ENCODE measurements around the gene ZNF471. TPM values are rescaled to one million over a fixed set of nuclear protein-coding genes. Genes with fewer than 3 reads are reported as not detected.

Gene ZNF471
- total RNA-seq (10 to 100 TPM in 3 of 9 donors, 1 to 10 TPM in 6; 2.9 to 16.0 (median 6.9) TPM), polyA plus RNA-seq (1 to 10 TPM; 4.3 to 9.7 (median 6.4) TPM)
- long read RNA-seq, donor 1, full-length matches to known transcripts = 1 of 1 reads
- long read RNA-seq, donor 1, partial matches to known transcripts = 0 of 1 reads
- long read RNA-seq, donor 1, other reads (novel, unspliced or antisense) = 0 of 1 reads
- long read RNA-seq, donor 2, full-length matches to known transcripts = 1 of 1 reads
- long read RNA-seq, donor 2, partial matches to known transcripts = 0 of 1 reads
- long read RNA-seq, donor 2, other reads (novel, unspliced or antisense) = 0 of 1 reads
- long read RNA-seq, donor 3 = 0 reads
- long read RNA-seq, donor 4, full-length matches to known transcripts = 2 of 3 reads
- long read RNA-seq, donor 4, partial matches to known transcripts = 0 of 3 reads
- long read RNA-seq, donor 4, other reads (novel, unspliced or antisense) = 1 of 3 reads
- long read RNA-seq, donor 5, full-length matches to known transcripts = 3 of 3 reads
- long read RNA-seq, donor 5, partial matches to known transcripts = 0 of 3 reads
- long read RNA-seq, donor 5, other reads (novel, unspliced or antisense) = 0 of 3 reads
- long read RNA-seq, donor 6, full-length matches to known transcripts = 1 of 3 reads
- long read RNA-seq, donor 6, partial matches to known transcripts = 0 of 3 reads
- long read RNA-seq, donor 6, other reads (novel, unspliced or antisense) = 2 of 3 reads
- long read RNA-seq, donor 7 = 0 reads
- long read RNA-seq, donor 8, full-length matches to known transcripts = 2 of 2 reads
- long read RNA-seq, donor 8, partial matches to known transcripts = 0 of 2 reads
- long read RNA-seq, donor 8, other reads (novel, unspliced or antisense) = 0 of 2 reads
- long read RNA-seq, donor 9 = 0 reads
- long read RNA-seq, donor 10 = 0 reads

- 0 to 2% (median 1%) methylated on average over 27 to 74 of the region's 74 CpGs for WGBS, 4 donors
- DNase-seq = peak; percentile 98 to 99 (median 99)
- Histone ChIP-seq H3K36me3 (replicated peaks in 1 of 2) (no peaks in the 10 kb centered on the region), H3K27me3 (no peaks in the 10 kb centered on the region), H3K4me3 (peak within 1 kb of the TSS; percentile 49 to 78 (median 58)), H3K27ac (peak within 1 kb of the TSS; percentile 71 to 97 (median 89)), H3K4me1 (replicated peaks in 1 of 2) (peaks cover 4 to 14% of the 10 kb centered on the region in 2 donors), H3K9me3 (replicated peaks in 1 of 3) (no peaks in the 10 kb centered on the region)
- TF ChIP-seq CTCF (IDR thresholded peaks at IDR 0.05) (no peak), POLR2A (IDR thresholded peaks at IDR 0.05) (peak in 1 of 2 donors; percentile 53)
- intact Hi-C loops (cut with DNase I) = loop anchor here in 1 of 2 donors (10.0 kb wide), 1 partner anchor 103 kb away; the partner anchor contains the start of gene ZNF583
These were observed at the start of gene ZNF471 for GRCh38 chr19:56507446-56508289. Gene ZNF471, plus strand, starts transcription at chr19:56507855. Its CDS starts 3,717 bp downstream, at chr19:56511572.

DNA sequence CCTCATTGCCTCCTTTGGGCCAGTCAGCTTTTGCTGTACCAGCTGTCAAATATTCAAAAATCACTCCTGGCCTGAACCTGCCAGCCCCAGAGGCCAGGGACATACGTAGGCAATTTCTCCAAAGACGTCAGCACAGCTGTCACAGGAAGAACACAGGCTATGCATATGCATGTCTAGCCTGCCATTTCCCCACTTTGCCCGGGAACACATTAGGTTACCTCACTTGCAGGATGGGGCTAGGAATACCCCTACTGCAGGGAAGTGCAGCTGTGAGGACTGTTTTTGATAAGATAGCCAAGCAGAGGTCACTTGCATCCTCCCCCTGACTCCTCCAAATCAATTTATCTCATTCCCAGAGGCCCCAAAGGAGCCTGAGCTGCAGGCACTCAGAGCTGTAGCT, 33.3 kb upstream of the ZNF471 start:
- peak in 1 of 7 donors; percentile 57 for DNase-seq
- intact Hi-C loops (cut with DNase I) = no loop called here
- Histone ChIP-seq H3K36me3 (replicated peaks in 1 of 2) (no peaks in the 10 kb centered on the region), H3K27me3 (no peaks in the 10 kb centered on the region), H3K27ac (no peak overlapping the region), H3K4me3 (no peak overlapping the region), H3K4me1 (replicated peaks in 1 of 2) (peaks cover 6 to 14% of the 10 kb centered on the region in 2 donors), H3K9me3 (replicated peaks in 1 of 3) (peaks cover 0 to 11% (median 0%) of the 10 kb centered on the region in 3 donors)
- TF ChIP-seq POLR2A (IDR thresholded peaks at IDR 0.05) (no peak), CTCF (IDR thresholded peaks at IDR 0.05) (no peak)
- WGBS, 4 donors = 56 to 77% (median 73%) methylated on average over 2 to 3 of the region's 3 CpGs

- Histone ChIP-seq H3K9me3 (replicated peaks in 1 of 3) (peaks cover 0 to 11% (median 0%) of the 10 kb centered on the region in 3 donors), H3K27me3 (no peaks in the 10 kb centered on the region), H3K36me3 (replicated peaks in 1 of 2) (no peaks in the 10 kb centered on the region), H3K27ac (peak overlapping the region in 1 of 5 donors; percentile 91), H3K4me3 (peak overlapping the region in 1 of 4 donors; percentile 66), H3K4me1 (replicated peaks in 1 of 2) (peaks cover 6 to 16% of the 10 kb centered on the region in 2 donors)
- WGBS, 4 donors = 87 to 91% (median 88%) methylated on average over 10 of the region's 10 CpGs
- peak in 1 of 7 donors; percentile 55 for DNase-seq
- TF ChIP-seq CTCF (IDR thresholded peaks at IDR 0.05) (no peak), POLR2A (IDR thresholded peaks at IDR 0.05) (no peak)
- intact Hi-C loops (cut with DNase I) = no loop called here
These were observed 31.6 kb upstream of the ZNF471 start for GRCh38 chr19:56476093-56476492.

All from adrenal gland (tissue), 19 donors.